AG09319 (cell line): ENCODE measurements around the gene SYNJ2.

Experiments
- DNase-seq: peaks from one replicate; pipeline ENCODE4 v3.0.0-alpha.2; 2010; ENCODE audit warnings: low read depth; ENCODE audit errors: extremely low read depth
- CTCF ChIP-seq: IDR thresholded peaks from 2 replicates; pipeline ENCODE4 v1.5.1; 2011; ENCODE audit warnings: low read depth, mild to moderate bottlenecking, inconsistent platforms, low read length, moderate library complexity

SYNJ2 gene

DNA sequence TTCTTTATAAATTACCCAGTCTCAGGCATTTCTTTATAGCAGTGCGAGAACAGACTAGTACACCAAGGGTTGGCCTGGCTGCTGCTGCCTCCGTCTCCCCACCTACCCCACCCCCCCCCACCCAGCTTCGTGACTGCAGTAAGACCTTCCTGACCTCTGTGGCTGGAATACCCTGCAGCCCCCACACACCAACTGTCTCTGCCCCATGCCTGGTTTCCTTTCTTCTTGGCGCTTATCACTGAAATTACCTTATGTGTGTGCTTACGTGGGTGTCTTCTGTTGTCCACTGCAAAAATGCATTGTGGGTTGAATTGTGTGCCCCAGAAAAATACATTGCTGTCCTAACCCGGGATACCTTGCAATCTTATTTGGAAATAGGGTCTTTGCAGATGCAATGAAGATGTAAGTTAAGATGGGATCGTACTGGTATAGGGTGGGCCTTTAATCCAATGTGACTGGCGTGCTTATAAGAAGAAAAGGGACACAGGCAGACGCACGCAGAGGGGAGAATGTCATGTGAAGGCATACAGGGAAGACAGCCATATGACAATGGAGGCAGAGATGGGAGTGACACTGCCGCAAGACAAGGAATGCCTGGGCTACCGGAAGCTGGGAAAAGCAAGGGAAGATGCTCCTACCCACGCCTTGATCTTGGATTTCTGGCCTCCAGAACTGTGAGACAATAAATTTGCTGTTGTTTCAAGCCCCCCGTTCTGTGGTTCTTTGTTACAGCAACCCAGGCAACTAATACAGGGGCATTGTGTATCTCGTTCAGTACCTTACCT, 15.4 kb downstream of the SYNJ2 start:
- TF ChIP-seq CTCF = no peak
- no peak for DNase-seq

DNA sequence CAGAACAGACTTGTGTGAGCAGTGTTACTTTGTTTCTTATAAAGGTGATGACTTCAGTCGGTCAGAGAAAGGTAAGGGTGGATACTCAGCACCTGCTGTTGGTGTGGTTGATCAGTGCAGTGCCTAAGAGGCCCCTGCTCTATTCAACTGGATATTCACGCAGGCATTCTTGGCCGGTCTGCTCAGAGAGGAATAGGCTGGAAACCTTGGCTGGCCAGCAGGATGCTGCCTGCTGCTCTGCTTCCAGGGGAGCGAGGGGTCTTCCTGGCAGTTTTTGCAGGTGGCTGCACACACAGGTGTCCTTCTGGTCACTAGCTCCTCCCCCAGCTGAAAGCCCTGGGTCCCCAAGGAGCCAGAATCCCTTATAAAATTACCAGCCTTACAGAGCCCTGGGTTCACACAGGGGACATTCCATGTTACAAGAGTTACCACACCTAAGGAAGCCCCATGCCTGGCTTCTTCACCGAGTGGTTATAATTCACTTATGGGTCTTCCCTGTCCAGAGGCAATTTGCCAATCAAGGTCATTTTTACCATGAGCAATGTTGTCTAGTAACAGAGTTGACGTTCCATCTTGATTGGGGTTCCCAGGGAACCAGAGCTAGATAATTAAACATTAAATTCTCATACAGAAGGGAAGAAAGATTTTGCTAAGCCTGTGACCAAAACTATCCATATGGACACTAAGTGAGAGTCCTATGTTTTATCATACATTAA, 16.4 kb downstream of the SYNJ2 start:
- no peak for DNase-seq
- TF ChIP-seq CTCF = no peak

DNA sequence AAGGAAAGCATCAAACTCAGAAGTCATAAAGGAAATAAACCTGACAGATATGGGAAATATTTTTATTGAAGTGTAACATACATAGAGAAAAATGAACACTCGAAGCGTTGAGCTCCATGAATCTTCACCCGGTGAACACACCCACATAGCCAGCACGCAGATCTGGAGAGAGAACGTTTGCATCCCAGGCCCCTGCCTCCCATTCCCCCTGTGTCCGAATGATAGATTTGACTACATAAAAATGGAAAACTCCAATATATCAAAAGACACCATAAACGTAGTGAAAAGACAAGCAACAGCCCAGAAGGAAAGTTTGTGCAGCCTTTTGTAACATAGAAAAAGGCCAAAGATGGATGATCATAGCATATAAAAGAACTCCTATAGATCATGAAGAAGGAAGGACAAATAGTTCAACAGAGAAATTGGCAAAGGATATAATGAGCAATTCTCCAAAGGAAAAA, 17.1 kb downstream of the SYNJ2 start:
- DNase-seq = no peak
- TF ChIP-seq CTCF = no peak

DNA sequence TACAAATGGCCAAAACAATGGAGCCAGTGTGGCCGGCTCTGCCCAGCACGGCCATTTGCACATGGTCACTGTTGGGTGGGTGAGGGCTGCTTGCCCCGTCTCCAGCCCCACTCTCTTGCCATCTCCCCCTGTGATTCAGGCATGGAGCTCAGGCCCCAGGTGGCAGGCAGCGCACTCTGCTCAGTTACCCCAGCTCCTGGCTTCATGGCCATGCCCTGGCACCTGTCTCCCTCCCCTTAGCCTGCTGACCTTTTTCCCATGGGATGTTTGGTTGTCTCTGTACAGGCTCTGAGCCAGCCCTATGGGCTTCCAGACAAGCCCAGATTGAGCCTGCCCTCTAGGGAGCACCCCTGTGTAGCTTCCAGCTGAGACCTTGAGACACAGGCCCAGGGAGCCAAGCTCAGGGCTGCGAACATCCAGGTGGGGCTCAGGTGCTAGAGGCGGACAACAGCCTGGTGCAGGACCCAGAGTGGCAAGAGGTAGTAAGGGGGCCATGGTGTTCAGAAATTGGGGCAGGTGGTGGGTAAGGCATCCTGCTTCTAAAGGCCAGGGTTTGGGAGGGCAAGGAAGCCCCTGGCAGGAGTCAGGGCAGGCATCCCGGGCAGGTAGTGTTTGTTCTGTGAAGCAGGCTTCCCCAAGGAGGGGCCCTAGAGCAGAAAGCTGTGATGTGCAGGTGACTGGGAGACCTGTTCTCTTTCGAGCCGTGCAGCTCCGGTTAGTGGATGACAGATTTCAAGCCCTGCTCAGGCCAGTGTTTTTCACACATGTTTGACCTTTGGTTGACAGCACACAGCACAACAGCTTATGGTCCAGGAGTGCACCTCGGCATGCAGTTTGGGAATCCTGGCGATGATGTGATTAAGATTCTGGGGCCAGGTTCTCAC, 17.7 kb downstream of the SYNJ2 start:
- no peak for TF ChIP-seq CTCF
- DNase-seq = no peak

GRCh38 chr6:158000530-158001307, 19.1 kb downstream of the SYNJ2 start:
- no peak for TF ChIP-seq CTCF
- no peak for DNase-seq

DNA sequence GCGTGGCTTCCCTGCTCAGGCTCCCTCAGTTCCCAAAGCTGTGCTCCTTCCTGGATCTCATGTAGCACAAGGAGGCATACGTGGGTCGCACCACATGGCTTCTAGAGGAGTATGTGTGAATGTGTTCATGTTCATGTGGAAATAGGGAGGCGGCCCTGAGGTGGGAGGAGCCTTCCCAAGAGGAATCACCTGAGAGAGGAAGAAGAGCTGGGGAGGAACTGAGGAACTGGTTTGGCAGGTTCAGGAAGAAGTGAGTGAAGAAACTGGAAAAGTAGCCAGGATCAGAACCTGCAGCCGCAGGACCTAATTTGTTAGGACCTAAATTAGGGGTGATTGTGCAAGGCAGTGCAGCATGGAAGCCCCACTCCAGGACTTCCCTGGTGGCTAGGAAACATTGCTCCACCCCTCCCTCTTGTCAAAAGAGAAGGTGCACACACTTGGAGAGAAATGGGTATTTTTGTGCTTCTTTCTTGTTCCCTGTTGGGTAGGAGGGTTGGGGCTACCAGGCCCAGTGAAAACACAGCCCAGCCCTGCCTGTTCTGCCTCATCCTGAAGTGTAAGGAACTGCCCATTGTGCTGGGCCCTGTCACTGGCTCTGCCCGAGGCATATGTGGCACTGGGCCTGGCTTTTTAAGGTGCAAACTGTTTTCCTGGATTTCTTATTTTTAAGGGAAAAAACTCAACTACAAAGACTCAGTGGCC, 20.7 kb downstream of the SYNJ2 start:
- no peak for DNase-seq
- TF ChIP-seq CTCF = no peak
